ENCODE results near the gene GALR2.

- TF ChIP-seq CTCF (IDR thresholded peaks at IDR 0.05) (no peak), POLR2A (IDR thresholded peaks at IDR 0.05) (no peak)
Measured at GRCh38 chr17:76036497-76037261, 37.9 kb upstream of the GALR2 start.

All from uterus (tissue), 2 donors.